Measurements from ENCODE around the gene SGTB.

SGTB gene

DNA sequence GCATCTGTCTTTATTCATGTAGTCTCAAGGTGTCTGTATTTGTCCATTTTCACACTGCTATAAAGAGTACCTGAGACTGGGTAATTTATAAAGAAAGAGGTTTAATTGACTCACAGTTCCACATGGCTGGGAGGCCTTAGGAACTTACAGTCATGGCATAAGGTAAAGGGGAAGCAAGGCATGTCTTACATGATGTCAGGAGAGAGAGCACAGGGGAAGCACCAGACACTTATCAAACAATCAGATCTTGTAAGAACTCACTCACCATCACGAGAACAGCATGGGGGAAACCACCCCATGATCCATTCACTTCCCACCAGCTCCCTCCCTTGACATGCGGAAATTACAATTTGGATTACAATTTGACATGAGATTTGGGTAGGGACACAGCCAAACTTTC is 44.3 kb upstream of the SGTB start:
- no peak for TF ChIP-seq YY1 (IDR thresholded peaks at IDR 0.05; ENCODE audit: low read depth)
- TF ChIP-seq CREB1 (IDR thresholded peaks at IDR 0.05; ENCODE audit: low read depth): no peak
- no peak for TF ChIP-seq TCF12 (IDR thresholded peaks at IDR 0.05; ENCODE audit: low read depth)
- TF ChIP-seq EP300 (IDR thresholded peaks at IDR 0.05; ENCODE audit: borderline replicate concordance): no peak

- TF ChIP-seq FOXM1 (IDR thresholded peaks at IDR 0.05; ENCODE audit: borderline replicate concordance, low read depth): no peak
- TF ChIP-seq RAD21 (IDR thresholded peaks at IDR 0.05; ENCODE audit: low read depth): no peak
- no peak for TF ChIP-seq CEBPB (IDR thresholded peaks at IDR 0.05)
- no peak for TF ChIP-seq ZBTB7A (IDR thresholded peaks at IDR 0.05; ENCODE audit: low read depth)
- no peak for TF ChIP-seq REST (IDR thresholded peaks at IDR 0.05; ENCODE audit: low read depth)
- TF ChIP-seq NFIC (IDR thresholded peaks at IDR 0.05): no peak
- TF ChIP-seq EGR1 (IDR thresholded peaks at IDR 0.05): no peak
- no peak for TF ChIP-seq MAX (IDR thresholded peaks at IDR 0.05)
- TF ChIP-seq TAF1 (IDR thresholded peaks at IDR 0.05; ENCODE audit: low read depth): no peak
- no peak for TF ChIP-seq TEAD4 (IDR thresholded peaks at IDR 0.05)
- no peak for TF ChIP-seq CREB1 (IDR thresholded peaks at IDR 0.05; ENCODE audit: low read depth)
- TF ChIP-seq TCF12 (IDR thresholded peaks at IDR 0.05; ENCODE audit: low read depth): no peak
- TF ChIP-seq EP300 (IDR thresholded peaks at IDR 0.05; ENCODE audit: borderline replicate concordance): no peak
Measured at GRCh38 chr5:65765582-65765981, 43.7 kb upstream of the SGTB start.

- TF ChIP-seq RAD21 (IDR thresholded peaks at IDR 0.05; ENCODE audit: low read depth) (no peak), ZBTB7A (IDR thresholded peaks at IDR 0.05; ENCODE audit: low read depth) (no peak), FOXM1 (IDR thresholded peaks at IDR 0.05; ENCODE audit: borderline replicate concordance, low read depth) (no peak), CEBPB (IDR thresholded peaks at IDR 0.05) (no peak), YY1 (IDR thresholded peaks at IDR 0.05; ENCODE audit: low read depth) (no peak), TEAD4 (IDR thresholded peaks at IDR 0.05) (no peak), TAF1 (IDR thresholded peaks at IDR 0.05; ENCODE audit: low read depth) (no peak), REST (IDR thresholded peaks at IDR 0.05; ENCODE audit: low read depth) (no peak), NFIC (IDR thresholded peaks at IDR 0.05) (no peak), EGR1 (IDR thresholded peaks at IDR 0.05) (no peak), EP300 (IDR thresholded peaks at IDR 0.05; ENCODE audit: borderline replicate concordance) (no peak)
Measured at GRCh38 chr5:65762234-65762633, 40.3 kb upstream of the SGTB start.

DNA sequence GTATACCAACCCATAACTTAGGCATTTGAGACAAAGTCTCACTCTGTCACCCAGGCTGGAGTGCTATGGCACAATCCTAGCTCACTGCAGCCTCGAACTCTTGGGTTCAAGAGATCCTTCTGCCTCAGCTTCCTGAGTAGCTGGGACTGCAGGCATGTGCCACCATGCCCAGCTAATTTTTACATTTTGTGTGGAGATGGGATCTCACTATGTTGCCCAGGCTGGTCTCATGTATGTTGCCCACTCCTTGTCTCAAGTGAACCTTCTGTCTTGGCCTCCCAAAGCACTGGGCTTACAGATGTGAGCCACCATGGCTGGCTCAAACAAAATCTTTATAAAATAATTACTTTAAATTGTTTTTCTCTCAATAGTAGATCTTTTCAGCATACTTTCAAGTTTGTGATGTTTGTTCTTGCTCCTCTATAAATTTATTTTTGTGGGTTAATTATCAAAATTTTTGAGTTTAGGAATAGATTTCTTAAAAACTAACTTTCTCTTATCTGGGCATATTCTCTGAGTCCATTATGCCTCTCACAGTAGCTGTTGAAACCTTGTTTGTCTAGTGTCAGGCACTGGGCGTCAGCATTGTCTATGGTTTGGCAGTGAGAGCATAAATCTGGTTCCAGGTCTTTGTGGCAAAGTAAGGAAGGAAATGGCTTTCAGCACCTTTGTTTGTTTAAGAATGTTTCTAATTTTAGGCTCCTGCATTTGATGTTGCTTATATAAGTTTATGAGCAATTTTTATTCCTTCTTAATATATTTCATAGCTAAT is 38.8 kb upstream of the SGTB start:
- TF ChIP-seq RAD21 (IDR thresholded peaks at IDR 0.05; ENCODE audit: low read depth): peak; percentile 39
- TF ChIP-seq EGR1 (IDR thresholded peaks at IDR 0.05): no peak

DNA sequence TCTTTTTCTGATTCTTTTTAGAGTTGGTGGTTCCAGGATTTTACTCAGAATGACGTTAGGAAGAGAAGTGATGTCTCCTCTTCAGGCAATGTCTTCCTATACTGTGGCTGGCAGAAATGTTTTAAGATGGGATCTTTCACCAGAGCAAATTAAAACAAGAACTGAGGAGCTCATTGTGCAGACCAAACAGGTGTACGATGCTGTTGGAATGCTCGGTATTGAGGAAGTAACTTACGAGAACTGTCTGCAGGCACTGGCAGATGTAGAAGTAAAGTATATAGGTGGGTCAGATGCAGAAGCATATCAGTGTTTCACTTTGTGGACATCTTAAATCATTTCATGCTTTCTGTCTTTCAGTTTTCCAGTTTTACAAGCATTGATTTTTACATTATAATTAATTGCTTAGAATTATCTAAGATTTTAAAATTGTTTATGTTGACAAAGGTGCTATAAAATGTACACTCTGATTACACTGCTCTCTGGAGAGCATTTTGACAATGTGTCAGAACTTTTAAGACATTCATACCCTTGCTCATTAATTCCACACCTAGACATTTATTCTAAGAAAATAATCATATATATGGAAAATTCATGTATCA is 36.7 kb upstream of the SGTB start:
- TF ChIP-seq EGR1 (IDR thresholded peaks at IDR 0.05): no peak
- TF ChIP-seq USF1 (IDR thresholded peaks at IDR 0.05): no peak
- no peak for TF ChIP-seq CEBPB (IDR thresholded peaks at IDR 0.05)
- TF ChIP-seq EP300 (IDR thresholded peaks at IDR 0.05; ENCODE audit: borderline replicate concordance): no peak
- no peak for TF ChIP-seq NFIC (IDR thresholded peaks at IDR 0.05)
- no peak for TF ChIP-seq TCF12 (IDR thresholded peaks at IDR 0.05; ENCODE audit: low read depth)
- TF ChIP-seq CREB1 (IDR thresholded peaks at IDR 0.05; ENCODE audit: low read depth): no peak
- TF ChIP-seq MAX (IDR thresholded peaks at IDR 0.05): no peak
- no peak for TF ChIP-seq REST (IDR thresholded peaks at IDR 0.05; ENCODE audit: low read depth)
- TF ChIP-seq FOXM1 (IDR thresholded peaks at IDR 0.05; ENCODE audit: borderline replicate concordance, low read depth): no peak
- TF ChIP-seq TEAD4 (IDR thresholded peaks at IDR 0.05): no peak
- no peak for TF ChIP-seq TAF1 (IDR thresholded peaks at IDR 0.05; ENCODE audit: low read depth)
- no peak for TF ChIP-seq RAD21 (IDR thresholded peaks at IDR 0.05; ENCODE audit: low read depth)
- TF ChIP-seq YY1 (IDR thresholded peaks at IDR 0.05; ENCODE audit: low read depth): no peak
- TF ChIP-seq ZBTB7A (IDR thresholded peaks at IDR 0.05; ENCODE audit: low read depth): no peak

Measured in Ishikawa (cell line).